Retinal pigment epithelial cell (primary cell): Measurements from ENCODE around the gene MALAT1.

ENCODE experiments used
- DNase-seq: peaks from one replicate; pipeline ENCODE4 v3.0.0-alpha.2; 2010; ENCODE audit warnings: low read depth
- H3K4me3 ChIP-seq: 2 replicates; pipeline ENCODE4 v1.5.1; 2011; ENCODE audit warnings: mild to moderate bottlenecking, low read length, control low read depth, moderate library complexity
- TF ChIP-seq, protein P1 (sequence below): conservative IDR thresholded peaks from 2 replicates; pipeline ENCODE4 v1.5.1; 2011; ENCODE audit warnings: low read depth, low read length, control low read depth, inconsistent platforms

MALAT1 gene

DNA sequence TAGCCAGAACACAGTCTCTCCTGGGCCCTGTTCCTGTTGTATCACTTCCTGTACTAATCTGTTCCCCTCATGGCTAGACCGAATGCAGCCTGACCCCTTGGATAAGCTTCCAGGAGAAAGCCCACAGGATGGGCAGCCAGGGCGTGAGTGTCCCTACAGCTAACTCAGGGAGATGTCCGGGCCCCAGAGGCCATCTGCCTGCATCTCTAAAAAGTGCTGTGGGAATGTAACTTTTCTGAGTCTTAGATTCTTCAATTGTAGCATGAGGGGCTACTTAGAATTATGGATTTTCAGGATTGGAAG, 7.7 kb upstream of the MALAT1 start:
- DNase-seq: no peak
- TF ChIP-seq, protein P1, sequence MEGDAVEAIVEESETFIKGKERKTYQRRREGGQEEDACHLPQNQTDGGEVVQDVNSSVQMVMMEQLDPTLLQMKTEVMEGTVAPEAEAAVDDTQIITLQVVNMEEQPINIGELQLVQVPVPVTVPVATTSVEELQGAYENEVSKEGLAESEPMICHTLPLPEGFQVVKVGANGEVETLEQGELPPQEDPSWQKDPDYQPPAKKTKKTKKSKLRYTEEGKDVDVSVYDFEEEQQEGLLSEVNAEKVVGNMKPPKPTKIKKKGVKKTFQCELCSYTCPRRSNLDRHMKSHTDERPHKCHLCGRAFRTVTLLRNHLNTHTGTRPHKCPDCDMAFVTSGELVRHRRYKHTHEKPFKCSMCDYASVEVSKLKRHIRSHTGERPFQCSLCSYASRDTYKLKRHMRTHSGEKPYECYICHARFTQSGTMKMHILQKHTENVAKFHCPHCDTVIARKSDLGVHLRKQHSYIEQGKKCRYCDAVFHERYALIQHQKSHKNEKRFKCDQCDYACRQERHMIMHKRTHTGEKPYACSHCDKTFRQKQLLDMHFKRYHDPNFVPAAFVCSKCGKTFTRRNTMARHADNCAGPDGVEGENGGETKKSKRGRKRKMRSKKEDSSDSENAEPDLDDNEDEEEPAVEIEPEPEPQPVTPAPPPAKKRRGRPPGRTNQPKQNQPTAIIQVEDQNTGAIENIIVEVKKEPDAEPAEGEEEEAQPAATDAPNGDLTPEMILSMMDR: no peak
- H3K4me3 ChIP-seq: no peak overlapping the region

DNA sequence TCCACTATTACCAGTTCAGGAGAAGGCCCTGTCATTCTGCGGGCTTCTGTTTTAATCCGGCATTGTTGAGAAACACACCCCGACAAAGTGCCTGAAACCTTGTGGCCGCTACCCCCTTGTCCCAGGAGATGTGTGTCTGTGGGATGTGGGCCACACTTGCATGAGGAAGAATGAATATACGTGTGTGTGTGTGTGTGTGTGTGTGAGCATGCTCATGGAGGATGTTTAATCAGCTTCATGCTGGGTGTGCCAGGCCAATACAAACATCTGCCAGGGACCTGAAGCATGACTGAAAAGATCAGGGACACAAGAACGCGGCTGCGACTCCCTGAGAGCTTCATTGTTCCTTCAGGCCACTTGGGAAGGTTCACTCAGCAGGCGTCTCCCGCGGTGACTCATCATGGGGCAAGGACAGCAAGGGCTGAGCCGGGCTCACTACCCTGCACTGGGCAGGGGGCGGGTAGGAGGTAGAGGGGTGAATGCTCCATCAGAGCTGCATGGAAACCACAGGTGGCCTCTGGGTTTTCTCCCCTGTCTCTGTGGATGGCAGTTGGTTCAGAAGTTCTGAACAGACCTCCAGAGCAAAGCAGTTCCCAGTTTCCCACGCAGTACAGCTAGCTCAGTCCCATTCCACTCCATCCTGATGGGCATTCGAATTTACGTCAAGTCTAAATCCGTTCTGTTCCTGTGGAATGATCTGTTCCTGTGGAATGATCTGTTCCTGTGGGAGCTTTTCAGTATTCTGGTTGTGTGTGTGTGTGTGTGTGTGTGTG, 7.0 kb upstream of the MALAT1 start:
- H3K4me3 ChIP-seq: no peak overlapping the region
- DNase-seq: peak; percentile 87
- TF ChIP-seq, protein P1: no peak

DNA sequence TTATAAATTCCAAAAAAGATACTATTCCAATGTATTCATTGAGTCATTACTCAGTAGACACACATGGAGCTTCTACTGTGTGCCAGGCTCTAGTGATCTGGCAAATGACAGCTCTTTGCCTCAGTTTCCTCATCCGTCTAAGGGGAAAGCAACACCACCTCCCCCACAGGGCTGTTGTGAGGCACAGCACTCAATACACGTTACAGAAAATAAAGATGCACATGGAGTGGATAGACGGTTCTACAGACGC, 6.5 kb upstream of the MALAT1 start:
- TF ChIP-seq, protein P1: no peak
- no peak overlapping the region for H3K4me3 ChIP-seq
- no peak for DNase-seq

DNA sequence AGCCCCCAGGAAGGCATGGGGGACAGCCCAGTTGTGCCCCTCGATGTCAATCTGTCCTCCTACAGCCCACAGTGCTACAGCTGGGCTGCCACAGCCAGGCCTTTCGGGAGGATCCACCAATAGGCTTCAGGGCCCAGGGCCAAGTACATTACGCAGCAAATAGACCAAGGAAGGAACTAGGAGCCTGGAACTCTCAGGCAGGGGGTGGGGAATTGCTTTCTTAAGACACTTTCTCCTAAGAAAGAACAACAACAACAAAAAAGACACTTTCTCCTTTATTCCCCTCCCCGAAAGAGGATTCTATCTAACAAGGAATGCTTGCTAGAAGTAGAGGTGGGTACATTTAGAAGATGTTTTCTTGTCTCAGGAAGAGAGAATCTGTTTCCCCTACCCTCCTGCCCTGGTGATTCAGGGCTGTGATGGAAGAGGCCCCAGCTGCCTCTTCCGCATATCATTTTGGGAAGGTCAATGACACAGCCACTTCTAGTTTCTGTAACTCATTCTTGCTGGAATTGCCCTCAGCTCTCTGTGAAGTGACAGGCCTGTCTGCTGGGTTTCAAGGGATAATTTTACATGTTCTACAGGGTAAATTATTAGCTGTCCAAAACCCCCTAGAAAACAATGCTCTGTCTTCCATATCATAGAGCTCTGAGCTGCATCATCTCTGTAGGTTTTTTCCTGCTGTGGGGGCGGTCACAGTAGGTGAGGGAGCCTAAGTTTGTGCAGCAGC, 6.0 kb upstream of the MALAT1 start:
- no peak for DNase-seq
- TF ChIP-seq, protein P1: no peak
- no peak overlapping the region for H3K4me3 ChIP-seq

DNA sequence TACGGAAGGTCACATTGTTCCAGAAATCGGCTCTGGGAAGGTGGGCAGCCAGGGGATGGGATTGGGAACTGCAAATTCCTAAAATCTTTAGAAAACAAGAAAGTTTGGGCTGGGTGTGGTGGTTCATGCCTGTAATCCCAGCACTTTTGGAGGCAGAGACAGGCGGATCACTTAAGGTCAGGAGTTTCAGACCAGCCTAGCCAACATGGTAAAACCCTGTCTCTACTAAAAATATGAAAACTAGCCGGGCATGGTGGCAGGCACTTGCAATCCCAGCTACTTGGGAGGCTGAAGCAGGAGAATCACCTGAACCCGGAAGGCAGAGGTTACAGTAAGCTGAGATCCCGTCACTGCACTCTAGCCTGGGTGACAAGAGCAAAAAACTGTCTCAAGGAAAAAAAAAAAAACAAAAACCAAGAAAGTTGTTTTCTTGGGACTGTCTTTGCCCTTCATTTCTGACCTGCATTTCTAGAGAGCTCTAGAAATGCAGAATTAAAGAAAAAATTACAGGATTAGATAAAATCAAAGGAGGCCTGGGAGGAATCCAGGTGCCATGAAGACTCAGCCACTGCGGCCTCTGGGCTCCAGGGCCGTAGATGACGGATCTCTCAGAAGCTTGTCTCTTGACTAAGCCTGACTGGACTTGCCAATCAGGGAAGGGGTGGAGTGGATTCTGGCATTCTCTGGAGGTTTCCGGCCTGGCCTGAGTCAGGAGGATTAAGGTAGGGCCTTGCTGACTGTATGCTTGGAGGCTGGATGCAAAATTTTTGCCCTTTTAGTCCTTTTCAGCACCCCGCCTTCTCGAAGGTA, 5.3 kb upstream of the MALAT1 start:
- TF ChIP-seq, protein P1: no peak
- H3K4me3 ChIP-seq: no peak overlapping the region
- peak; percentile 99 for DNase-seq

DNA sequence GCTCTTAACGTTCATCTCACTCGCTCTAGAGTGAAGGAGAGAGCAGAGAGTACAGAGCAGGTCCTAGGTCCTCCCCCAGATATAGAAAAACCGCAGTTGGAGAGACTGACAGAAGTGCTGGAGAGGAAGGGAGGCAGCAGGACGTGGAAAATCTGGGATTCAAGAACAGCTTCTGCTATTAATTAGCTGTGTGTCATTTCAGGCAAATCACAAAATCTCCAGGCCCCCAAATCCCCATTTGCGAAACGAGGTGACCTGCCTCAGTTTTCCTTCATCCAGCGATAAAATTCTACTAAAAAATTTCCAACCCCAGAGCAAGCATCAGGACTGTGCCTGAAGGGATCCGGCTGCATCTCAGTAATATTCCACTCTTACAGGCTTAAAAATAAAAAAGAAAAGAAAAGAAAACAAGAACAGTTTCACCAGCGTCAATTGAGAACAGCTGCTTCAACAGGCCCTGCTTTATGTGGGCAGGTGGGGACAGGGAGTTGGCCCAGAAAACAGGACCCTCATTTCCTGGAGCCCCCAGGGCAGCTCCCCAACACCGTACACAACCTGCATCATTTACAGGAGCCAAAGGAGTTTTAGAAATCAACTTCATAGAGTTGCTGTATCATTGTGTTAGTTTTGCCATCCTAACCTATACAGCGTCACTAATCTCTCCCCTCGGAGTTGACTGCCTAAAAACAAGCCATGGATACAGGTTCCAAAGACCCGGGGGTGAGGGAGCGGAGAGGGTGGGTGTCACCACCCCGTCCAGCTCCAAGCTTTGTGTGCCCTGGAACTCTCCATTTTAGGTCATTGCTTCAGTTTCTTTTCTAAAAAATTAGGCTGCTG, 2.3 kb upstream of the MALAT1 start:
- DNase-seq: no peak
- H3K4me3 ChIP-seq: peak overlapping the region; percentile 17
- TF ChIP-seq, protein P1: no peak
